Sciatic nerve (tissue), 2 donors: Measurements from ENCODE around the gene IVL. TPM values are rescaled to one million over a fixed set of nuclear protein-coding genes. Genes with fewer than 3 reads are reported as not detected.

ENCODE experiments used
- ATAC-seq: fragments of 200-7000 bp; cut with Tn5 transposase; one replicate; pipeline ENCODE4 v1.9.1; 2020; ENCODE audit warnings: mild to moderate bottlenecking, moderate library complexity
- DNase-seq: peaks from one replicate; pipeline ENCODE4 v3.0.0-alpha.2; 2020; ENCODE audit warnings: low spot score
- intact Hi-C: fragments of 100-400 bp; cut with DNase I; formaldehyde crosslinking; loops from one replicate; pipeline ENCODE4 v1.14.2; 2022
- total RNA-seq: library from RNA; stranded (reverse); fragmentation: NEBNext Ultra II Directional; extraction: Animal tissue kit (Norgen Biotek cat#: 25700); gene quantifications from one replicate; pipeline ENCODE4 v1.2.1, GENCODE V29; 2021
- donor health status: DM: no; HTN: no; CAD: no.
- donor health status: DM: no; HTN: no; CAD: no.

Gene IVL
- total RNA-seq, 1 donor from 2014 or later = not detected

DNA sequence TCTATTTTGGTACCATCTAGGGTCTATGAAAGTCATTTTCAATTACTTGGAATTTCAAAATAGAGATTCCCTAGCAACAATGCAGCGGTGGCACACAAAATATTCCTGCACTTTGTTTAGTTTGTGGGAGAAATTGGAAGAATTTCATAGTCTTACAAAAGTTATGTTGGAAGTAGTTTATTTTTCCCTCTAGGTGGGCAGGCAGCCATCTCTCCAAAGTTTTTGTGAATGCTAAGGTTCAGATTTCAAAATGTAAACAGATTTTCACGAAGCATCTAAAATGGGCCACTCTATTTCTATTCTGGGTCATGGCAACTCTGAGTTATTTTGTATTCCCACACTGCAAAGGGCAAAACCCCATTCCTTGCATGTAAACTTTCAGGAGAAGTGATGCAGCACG is 22.3 kb upstream of the IVL start:
- no peak for ATAC-seq

DNA sequence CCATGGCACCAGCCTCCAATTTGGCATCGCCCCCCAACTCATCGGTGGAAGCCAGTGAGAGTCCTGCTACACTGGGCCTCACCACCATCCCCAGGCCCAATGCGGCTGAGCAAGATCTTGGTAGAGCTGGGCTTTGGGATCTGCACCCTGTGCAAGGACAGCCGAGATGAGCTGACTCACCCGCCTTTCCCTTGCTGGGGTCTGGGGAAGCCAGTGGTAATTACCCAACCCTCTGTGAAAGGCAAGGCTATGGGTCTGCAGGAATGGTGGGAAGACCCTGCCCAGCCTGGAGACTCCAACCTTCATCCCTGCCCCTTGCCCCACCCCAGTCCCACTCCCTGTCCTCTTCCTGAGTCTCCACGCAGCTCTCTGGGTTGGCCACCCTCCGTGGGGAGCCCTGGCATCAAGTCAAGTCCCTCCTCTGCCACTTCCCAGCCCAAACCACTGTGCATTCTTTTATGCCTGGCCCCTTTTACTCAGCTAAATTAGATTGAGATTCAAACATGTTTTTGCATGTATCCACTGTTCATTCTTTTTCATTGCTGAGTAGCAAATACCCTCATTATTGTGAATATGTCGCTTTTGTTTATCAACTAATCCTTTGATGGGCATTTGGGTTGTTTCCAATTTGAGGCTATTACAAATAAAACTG is 21.5 kb upstream of the IVL start:
- intact Hi-C loops = no loop called here
- DNase-seq (no peak), ATAC-seq (no peak)

More for the DNA sequence above, 22.3 kb upstream of the IVL start:
- no peak for DNase-seq
- intact Hi-C loops = no loop called here

DNA sequence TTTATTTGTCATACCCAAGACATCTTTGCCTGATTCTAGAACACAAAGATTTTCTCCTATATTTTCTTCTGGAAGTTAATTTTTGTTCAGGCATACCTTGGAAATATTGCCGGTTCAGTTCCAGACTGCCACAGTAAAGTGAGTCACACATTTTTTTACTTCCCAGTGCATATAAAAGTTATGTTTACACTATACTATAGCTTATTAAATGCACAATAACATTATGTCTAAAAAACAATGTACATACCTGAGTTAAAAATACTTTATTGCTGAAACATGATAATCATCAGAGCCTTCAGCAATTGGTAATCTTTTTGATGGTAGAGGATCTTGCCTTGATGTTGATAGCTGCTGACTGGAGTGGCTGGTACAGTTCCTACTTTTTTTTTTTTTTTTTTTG is 20.2 kb upstream of the IVL start:
- ATAC-seq = no peak
- DNase-seq = no peak
- intact Hi-C loops = no loop called here

DNA sequence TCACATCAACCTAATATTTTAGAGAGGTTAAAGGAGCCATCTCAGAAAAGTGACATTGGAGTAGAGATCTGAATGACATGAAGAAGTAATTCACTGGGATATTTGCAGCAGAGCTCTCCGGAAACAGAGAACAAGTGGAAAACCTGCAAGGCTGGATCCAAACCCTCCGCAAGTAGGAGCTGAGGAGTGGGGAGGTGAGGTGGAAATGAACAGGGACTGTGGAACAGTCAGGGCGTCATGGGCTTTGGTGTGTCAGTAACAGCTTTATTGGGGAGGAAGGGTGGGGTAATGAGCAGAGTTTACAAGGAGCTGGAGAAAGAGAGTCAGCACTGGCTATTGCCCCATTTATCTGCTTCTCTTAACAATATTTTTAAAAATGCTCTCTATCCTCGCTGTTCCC is 9.3 kb upstream of the IVL start:
- intact Hi-C loops = no loop called here
- DNase-seq = no peak
- no peak for ATAC-seq

DNA sequence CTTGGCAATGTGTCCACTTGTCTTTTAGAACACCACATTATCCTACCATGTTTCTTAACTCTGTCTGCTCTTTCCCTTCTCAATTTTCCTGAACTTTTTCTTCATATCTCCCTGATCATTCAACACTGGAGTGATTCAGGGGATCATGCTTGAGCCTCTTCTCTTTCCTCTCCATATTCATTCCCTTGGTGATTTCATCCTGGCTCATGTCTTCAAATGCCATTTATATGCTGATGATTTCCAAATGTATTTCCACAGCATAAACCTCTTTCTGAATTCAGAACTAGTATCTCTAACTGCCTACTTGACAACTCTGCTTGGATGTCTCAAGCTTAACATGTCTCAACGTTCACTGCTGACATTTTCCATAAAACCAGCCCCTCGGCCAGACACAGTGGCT is 8.5 kb upstream of the IVL start:
- DNase-seq (no peak), ATAC-seq (no peak)
- intact Hi-C loops = no loop called here

DNA sequence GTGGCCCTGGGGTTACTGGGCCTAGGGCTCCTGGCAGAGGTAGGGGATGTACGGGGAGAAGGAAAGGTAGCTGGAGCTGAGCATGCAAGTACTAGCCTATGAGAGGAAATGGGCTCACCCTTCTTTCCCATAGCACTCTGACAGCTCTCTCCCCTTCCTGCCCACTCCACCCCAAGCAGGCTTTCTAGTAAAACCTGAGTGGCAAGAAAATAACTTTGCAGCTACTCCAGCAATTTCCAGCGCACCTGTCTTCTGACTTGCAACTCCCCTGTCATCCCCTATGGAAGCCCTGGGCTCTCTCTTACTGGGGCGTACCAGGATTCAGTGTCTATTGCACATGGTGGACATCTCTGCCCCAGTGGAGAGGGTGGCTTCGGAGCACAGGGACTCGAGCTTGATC is 6.7 kb upstream of the IVL start:
- DNase-seq (no peak), ATAC-seq (no peak)
- intact Hi-C loops = no loop called here

DNA sequence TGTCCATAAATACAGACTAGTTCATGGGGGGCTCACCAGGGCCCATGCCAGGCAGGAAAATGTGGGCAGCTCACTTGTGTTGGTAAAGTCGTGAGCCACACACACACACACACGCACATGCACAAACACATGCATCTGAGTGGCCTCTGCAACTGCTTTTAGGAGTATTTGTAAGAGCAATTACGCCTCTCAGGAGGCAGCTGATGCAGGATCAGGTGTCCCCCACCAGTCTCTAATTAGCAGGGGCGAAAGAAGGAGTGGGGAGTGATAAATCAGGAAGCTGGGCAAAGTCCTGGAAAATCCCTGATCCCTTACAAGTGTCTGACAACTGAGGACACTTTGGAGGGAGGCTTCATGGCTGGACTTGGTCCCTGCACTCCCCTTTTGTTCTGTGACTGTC is 5.7 kb upstream of the IVL start:
- no peak for ATAC-seq

DNA sequence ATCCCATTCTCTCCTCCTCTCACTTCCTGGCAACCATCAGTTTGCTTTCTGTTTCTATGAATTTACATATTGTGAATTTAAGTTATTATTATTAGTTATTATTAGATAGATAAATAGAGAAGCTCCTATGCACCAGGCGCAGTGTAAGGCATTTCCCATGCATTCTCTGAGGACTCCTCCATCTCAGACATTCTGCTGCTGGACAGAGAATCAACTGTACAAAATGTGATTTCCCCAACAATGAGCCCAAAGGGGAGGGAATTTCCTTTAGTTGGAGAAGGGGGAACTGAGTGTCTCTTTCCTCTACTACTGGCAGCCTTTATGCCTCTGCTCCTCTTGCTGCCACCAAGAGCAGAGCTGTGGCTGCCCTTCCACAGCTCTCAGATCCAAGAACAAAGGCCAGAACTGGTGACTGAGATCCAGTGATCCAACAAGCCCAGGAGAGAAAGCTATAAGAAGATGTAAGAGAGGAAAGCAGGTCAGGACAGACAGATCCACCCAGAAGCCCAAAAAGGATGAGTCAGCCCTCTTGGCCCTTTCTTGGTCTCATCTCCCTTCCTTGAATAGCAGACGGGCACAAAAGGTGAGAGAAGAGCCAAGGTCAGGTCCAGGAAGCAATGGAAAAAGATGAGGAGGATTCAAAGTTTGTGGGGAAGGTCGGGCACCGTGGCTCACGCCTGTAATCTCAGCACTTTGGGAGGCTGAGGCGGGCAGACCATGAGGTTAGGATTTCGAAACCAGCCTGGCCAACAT is 3.5 kb upstream of the IVL start:
- DNase-seq = no peak

More for the DNA sequence above, 5.7 kb upstream of the IVL start:
- intact Hi-C loops = no loop called here
- no peak for DNase-seq

DNA sequence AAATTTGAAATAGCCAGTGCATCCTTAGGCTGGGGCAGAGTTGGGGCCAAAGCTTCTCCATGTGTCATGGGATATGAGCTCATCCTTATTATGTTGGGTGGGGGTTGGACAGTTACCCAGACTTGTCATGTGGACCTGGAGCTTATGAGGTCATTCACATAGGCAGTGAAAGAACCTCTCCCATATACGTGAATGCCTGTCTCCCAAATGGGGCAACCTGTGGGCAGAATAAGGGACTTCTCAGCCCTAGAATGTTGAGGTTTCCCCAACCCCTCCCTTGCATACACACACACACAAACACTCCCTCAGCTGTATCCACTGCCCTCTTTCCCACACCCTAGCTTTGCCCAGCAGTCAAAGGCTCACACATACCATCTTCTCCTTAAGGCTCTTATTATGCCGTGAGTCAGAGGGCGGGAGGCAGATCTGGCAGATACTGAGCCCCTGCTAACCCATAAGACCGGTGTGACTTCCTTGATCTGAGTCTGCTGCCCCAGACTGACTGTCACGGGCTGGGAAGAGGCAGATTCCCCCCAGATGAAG is 2.3 kb upstream of the IVL start:
- no peak for DNase-seq
- intact Hi-C loops = no loop called here

More for the DNA sequence above, 3.5 kb upstream of the IVL start:
- no peak for ATAC-seq
- intact Hi-C loops = no loop called here

DNA sequence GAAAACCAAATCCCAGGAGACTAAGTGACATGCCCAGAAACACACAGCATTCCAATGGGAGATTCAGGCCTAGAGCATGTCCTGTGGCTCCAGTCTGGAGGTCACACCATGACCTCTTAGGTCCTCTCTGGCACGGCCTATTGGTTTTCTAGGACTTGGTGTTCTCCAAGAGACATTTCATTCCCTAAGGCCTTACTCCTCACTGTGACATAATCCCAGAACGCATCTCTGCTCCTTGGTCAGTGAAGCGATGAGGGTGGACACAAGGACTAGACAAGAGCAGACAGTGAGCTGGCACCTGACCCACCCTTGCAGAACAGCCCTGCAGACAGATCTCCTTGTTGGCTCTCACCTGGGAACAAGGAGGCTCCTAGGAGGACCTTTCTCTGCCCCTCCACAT is 860 bp downstream of the IVL start:
- DNase-seq = no peak
- ATAC-seq = no peak
- intact Hi-C loops = no loop called here

More for the DNA sequence above, 2.3 kb upstream of the IVL start:
- ATAC-seq = no peak

DNA sequence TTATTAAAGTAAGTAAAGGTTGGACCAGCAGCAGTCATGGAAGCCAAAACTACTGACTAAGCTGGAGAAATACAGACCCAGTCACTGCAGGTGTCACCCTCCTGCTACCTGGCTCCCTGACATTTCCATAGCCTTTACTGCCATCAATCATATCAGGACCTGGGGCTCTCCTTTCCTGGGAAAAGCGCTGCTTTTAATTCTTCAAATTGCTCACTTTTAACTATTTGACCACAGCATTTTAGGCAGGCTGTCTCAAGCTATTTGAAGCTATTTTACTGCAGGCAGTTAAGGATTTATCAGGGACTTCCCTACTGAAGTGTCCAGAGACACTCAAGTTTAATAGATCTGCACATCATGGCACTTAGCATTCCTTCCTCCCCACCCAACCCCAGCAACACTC is 4.1 kb downstream of the IVL start:
- DNase-seq (no peak), ATAC-seq (no peak)
- intact Hi-C loops = no loop called here

DNA sequence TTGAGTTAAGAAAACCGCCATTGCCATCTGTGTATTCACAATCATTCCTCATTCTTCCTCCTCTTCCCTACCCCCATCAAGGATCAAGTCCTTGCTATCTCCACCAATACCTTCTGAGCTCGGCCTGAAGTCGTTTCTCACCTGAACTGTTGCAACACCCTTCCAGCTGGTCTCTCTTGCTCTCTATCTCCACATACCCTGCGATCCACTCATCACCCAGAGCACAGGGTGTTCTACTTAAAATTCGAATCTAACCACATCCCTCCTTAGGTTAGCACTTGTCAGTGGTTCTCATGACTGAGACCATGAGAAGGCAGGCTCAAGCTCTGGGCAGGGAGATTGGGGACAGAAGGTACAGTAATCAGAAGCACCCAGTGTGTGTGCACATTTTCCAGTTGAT is 4.6 kb downstream of the IVL start:
- no peak for ATAC-seq
- DNase-seq = no peak
- intact Hi-C loops = no loop called here

DNA sequence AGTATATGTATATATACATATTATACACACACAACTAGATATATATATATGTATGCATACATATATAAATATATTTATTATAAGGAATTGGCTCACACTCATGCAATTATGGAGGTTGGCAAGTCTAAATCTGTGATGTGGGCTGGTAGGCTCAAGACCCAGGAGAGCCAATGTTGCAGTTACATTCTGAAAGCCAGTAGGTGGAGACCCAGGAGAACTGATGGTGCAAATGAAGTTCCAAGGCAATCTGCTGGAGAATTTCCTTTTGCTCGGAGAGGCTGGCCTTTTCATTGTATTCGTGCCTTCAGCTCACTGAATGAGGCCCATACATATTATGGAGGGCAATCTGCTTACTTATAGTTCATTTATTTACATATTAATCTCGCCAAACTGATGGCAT is 9.4 kb downstream of the IVL start:
- DNase-seq (no peak), ATAC-seq (no peak)
- intact Hi-C loops = no loop called here

DNA sequence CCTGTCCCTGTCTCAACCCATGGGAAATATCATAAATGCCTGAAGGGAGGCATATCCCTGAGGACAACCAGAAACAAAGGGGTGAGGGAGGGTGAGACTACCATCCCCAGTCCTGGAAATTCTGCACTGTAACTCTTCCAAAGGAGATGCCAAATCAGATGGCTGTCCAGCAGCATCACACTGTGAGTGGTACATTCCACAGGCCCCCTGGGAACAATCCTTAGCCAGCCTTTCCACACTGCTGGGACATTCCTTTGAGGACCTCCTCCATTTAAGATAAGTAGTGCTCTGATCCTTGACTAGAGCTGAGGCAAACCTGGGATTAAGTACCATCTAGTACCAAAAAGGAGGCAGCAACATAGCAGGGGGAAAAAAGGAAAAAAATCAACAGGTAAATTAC is 10.7 kb downstream of the IVL start:
- DNase-seq (no peak), ATAC-seq (no peak)
- intact Hi-C loops = no loop called here

DNA sequence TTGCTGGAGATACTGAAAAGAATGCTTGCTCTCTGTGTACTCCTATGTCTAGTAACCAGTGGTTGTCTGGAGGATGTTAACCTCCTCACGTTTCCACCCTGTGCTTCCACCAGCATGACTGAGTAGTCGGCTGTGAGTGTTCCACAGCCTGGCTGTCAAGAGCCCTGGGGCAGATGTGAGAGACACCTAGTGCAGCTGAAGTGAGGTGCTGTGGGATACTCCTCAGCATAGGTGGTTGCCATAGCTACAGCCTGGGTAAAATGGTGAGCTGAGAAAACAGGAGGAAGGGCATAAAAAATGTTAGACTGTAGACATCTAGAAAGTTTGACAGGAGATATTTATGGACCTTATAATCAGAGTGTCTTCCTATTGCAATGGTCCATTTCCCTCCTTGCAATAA is 15.8 kb downstream of the IVL start:
- ATAC-seq = no peak
- no peak for DNase-seq
- intact Hi-C loops = no loop called here

DNA sequence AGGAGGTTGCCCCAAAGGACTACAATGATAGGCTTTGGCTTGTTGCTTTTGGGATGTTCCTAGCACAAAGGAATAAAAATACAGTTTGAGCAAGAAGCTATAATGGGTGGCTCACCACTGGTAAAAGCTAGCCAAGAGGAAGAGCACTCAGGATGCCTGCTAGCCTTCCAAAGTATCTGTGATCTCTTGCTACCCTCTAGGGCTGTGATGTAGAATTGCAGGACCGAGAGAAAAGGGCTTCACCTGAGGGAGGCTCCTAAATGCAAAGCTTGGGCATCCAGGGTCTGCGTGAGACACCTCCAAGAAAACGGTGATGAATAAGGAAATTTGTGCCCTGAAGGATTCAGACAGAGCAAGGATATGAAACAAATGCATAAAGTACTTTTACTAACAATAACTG is 17.7 kb downstream of the IVL start:
- ATAC-seq (no peak), DNase-seq (no peak)
- intact Hi-C loops = no loop called here

DNA sequence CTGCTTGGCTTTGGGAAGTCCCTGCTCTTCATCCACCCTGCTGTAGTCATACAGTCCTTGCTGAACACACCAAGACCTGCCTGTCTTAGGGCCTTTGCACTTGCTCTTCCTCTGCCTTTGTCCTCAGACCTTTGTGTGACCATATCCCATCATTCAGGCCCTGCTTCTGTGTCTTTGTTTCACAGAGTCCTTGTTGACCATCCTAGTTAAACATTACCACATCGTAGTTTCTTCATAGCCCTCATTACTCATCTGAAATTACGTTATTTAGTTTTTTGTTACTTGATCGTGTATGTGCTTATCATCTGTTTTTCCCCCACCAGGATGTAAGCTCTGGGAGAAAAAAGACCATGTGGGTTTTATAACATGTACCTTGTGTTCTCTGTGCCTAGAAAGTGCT is 20.3 kb downstream of the IVL start:
- intact Hi-C loops = no loop called here
- DNase-seq (no peak), ATAC-seq (no peak)

DNA sequence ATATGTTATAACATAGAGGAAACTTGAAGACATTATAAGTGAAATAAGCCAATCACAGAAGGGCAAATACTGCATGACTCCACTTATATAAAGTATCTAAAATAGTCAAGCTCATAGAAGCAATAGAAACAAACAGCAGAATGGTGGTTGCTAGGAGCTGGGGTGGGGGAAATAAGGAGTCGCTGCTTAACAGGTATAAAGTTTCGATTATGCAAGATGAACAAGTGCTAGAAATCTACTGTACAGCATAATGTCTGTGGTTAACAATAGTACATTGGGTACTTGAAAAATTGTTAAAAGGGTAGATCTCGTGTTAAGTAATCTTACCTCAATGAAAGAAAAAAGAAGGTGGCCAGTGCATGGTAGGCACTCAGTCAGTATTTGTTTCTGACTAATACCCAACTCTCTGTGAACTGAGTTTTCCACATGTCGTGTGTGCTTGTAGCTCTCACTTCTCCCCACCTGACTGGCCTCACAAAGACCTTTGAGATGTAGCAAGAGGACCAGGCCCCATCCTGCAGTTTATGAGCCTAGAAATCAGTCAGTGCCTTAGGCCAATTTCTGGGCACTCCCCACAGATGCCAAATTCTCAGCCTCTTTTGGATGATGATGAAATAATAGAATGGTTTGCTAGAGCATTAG is 23.9 kb downstream of the IVL start:
- intact Hi-C loops = no loop called here
- ATAC-seq (no peak), DNase-seq (no peak)

DNA sequence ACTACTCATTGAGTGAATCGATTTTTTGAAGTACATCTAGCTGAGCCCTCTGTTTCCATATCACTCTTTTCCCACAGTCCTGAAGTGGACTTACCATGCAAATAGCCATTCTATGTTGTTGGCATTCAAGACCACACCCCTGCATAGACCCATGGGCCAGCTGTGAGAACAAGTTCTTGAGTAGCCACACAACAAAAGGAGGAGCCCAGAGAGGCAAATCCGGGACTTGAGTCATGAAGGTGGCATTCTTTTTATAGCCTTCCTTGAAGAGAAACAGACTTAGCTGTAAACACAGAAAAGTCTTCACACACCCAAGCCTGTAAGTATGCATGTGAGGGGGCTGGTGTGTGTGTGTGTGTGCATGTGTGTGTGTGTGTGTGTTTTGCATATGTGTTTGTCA is 24.9 kb downstream of the IVL start:
- DNase-seq (no peak), ATAC-seq (no peak)
- intact Hi-C loops = no loop called here

DNA sequence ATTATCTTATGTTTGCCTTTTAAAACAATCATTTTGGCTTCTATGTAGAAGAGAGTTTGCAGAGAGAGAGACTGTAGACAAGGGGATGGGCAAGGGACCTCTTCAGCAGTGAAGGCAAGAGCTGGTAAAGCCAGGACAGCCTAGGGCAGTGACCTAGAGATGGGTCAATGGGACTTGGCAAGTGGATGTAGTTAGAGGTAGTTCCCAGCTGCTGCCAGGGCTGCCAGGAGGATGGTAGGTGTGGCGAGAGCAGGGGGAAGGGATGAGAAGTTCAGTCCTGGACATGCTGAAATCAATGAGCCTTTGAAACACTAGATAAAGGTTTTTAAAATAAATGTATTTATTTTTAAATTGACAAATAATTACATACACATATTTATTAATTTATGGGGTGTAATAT is 32.3 kb downstream of the IVL start:
- ATAC-seq (no peak), DNase-seq (no peak)
- intact Hi-C loops = no loop called here
